Activated CD4-positive, alpha-beta T cell treated with anti-CD3 and anti-CD28 coated beads, Interleukin-2, amount 50 U/mL, for 16 hours (primary cell): ENCODE measurements around the gene THRB.

ENCODE experiments used
- DNase-seq: peaks from one replicate; pipeline ENCODE4 v3.0.0-alpha.2; 2020

The THRB gene

GRCh38 chr3:24485511-24485910, 9.1 kb downstream of the THRB start:
- DNase-seq = no peak

- DNase-seq = no peak
Observed at GRCh38 chr3:24483873-24484272, 10.8 kb downstream of the THRB start.

- DNase-seq = no peak
Observed at GRCh38 chr3:24482096-24482705, 12.4 kb downstream of the THRB start.

DNA sequence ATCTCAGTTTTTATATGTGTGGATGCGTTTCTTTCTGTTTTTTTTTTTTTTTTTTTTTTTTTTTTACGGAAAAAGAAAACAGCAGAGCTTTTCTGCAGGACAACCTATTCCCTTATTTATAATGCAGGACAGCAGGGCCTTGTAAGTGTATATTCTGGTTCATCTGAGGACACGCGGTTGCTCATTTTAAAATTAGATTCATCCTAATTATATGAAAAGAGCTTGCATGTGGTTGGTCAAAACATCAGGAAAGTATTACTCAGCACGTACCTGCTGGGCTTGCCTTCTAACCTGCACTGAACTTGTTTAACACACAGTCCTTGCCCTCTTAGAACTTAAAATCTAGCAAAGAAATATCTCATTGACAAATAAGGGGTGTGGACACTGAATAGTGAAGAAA, 13.5 kb downstream of the THRB start:
- DNase-seq = no peak

DNA sequence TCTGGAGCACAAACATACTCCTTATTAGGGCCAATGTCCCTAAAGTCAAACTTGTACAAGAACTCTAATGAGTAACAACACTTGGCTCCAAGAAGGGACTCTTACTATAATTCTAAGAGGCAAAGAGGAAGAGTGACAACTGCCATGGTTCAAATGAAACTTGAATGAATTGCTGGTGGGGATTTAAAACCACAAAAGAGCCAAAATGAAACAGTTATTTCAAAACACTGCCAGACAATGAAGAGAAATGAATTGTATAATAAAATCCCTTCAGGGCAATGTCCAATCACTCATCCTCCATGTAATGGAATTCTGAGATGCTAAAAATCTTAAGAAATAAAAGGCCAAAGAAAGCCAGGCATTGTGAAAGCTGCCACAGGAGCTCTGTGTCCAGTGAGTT, 14.2 kb downstream of the THRB start:
- DNase-seq = no peak

DNA sequence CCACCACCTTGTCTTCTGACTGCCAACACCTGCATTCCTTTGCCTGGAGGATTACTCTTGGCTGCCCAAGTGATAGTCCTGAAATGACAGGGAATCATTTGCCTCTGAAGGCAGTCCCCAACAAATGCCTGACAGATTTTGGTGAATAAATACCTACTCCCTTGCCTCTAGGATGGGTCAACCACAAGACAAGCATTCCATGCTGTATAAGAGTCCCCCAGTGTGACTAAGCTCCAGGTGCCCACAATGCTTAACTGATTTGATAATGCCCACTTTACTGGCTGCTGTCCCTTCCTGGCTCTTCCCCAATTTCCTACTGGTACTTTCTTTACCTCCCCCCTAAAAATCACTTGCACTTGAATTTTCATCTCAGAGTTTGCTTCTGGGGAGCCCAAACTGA, 14.8 kb downstream of the THRB start:
- DNase-seq = no peak

DNA sequence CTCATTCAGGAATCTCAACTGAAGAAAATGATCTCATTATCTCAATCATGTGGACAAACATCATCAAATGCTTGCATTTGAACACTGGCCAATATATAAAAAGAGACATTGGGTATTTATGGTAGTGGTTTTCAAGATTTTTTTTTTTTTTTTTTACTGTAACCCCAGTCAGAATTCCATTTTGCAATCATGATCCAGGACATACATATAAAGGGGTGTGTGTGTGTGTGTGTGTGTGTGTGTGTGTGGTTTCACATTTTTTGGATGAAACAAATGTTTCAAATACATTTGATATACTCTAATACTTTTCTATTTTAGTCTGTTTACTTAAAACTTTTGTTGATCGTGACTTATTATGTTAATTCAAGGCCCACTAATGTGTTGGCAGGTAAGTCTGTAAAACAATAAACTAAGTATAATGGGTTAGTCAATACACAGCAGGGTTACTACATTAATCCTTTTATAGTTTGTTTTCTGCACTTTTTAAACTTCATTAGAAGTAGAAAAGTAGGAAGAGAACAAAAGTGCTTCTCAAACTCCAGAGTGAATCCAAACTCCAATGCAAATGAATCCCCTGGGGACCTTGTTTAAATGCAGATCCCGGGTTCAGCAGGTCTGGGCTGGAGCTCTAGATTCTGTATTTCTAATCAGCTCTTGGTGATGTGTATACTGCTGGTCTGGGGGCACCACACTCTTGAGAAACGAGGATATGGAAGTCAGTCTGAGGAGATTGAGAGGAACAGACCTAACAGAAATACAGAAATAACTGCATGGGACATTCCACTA, 17.6 kb downstream of the THRB start:
- DNase-seq = no peak

DNA sequence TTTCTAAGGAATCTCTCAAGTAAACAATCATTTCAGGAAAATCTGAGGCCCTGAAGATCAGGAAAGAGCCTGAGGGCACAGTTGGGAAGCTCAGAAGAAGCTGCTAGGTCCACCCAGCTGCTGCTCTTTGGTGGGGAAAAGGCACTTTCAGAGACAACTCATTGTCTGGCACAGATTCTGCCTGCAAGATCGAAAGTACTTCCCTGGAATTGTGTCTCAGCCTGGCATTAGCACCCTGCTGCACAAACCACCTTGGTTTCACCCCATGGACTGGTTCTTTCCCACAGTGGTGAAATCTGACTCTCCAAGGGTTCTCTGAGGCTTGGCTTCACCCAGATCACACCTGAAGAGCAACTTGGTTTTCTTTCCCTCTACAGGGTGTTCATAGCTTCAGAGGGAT, 18.7 kb downstream of the THRB start:
- DNase-seq = no peak

DNA sequence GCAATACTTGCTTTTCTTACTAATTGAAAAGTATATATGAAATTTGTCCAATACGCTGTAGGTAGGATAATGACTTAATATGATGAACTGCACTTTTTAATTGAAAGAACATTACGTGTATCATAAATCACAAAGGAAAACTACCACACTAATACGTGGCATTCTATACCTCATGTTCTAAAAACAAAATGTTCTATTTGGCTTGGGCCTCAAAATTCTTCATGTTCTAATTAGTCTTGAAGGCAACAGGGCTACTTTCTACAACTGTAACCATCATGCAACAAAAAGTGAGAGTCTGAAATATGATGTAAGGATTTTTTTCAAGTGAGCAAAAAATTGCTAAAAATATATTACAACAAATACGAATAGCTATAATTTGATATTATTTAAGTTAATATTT, 19.8 kb downstream of the THRB start:
- no peak for DNase-seq

GRCh38 chr3:24472358-24472757, 22.3 kb downstream of the THRB start:
- DNase-seq = no peak

GRCh38 chr3:24471486-24471885, 23.2 kb downstream of the THRB start:
- DNase-seq = no peak

DNA sequence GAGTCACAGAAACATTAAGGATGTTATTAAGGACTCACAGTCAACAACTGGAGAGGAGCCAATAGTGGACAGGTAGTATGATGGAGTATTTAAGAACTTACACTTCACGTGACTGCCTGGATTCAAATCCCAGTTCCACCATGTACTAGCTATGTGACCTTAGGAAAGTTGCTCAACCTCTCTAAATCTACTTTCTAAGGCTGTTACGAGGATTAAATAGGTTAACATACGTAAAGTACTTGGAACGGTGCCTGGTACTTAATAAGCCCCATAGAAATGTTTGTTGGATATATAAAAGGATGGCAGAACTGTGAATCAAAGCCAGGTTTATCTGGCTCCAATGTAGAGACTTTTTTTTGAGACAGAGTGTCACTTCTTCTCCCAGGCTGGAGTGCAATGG, 24.4 kb downstream of the THRB start:
- no peak for DNase-seq

GRCh38 chr3:24464389-24464788, 30.3 kb downstream of the THRB start:
- no peak for DNase-seq

DNA sequence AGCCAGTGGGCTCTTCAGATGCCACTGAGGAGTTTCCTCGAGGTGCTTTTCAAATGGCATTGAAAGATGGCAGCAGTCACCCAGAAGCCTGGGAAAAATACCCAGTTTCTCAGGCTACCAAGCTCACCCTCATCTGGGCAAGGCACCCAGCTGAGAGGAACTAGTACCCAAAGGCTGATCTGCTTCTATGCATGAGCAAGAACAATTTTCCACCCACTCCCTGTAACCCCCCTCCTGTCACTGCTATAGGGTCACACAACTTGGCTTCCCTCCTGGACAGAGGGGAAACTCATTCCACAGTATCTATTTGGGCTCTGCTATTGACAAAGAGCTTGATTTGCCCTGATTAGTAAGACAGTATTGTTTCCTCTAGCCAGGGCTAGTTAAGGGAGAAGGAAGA, 31.9 kb downstream of the THRB start:
- no peak for DNase-seq

DNA sequence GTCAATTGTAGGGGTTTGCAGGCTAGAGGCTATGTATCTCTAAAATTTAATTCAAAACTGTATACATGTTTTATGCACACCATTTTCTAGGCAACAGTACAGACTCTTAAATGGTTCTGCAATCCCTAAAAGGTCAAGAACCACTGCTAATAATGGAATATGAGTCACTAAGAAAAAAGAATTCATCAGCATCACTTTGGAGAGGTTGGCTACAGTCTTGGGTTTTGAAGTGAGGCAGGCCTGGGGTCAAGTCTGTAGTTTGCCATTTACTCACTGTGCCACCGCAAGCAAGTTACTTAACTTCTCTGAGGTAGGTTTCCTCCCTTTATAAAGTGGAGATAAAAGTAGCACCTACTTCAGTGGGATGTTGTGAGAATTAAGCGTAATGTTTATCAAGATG, 33.7 kb downstream of the THRB start:
- DNase-seq = no peak

DNA sequence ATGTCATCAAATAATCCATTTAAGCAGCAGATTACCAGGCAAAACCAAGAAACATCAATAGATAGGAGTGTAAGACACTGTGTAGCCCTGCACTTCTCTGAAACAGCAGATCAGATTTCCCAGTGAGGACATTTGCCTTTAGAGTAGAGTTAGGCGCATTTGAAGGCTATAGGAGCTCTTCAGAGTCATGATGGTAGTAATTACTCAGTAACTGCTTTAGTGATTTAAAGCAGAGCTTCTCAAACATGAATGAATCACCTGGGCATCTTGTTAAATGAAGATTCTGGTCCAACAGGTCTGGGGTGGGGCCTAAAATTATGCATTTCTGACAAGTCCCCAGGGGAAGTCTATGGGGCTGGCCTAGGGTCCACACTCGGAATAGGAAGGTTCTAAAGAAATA, 36.9 kb downstream of the THRB start:
- DNase-seq = no peak

GRCh38 chr3:24454856-24455255, 39.8 kb downstream of the THRB start:
- no peak for DNase-seq

GRCh38 chr3:24454393-24454792, 40.3 kb downstream of the THRB start:
- no peak for DNase-seq

GRCh38 chr3:24451461-24452099, 43.1 kb downstream of the THRB start:
- no peak for DNase-seq

DNA sequence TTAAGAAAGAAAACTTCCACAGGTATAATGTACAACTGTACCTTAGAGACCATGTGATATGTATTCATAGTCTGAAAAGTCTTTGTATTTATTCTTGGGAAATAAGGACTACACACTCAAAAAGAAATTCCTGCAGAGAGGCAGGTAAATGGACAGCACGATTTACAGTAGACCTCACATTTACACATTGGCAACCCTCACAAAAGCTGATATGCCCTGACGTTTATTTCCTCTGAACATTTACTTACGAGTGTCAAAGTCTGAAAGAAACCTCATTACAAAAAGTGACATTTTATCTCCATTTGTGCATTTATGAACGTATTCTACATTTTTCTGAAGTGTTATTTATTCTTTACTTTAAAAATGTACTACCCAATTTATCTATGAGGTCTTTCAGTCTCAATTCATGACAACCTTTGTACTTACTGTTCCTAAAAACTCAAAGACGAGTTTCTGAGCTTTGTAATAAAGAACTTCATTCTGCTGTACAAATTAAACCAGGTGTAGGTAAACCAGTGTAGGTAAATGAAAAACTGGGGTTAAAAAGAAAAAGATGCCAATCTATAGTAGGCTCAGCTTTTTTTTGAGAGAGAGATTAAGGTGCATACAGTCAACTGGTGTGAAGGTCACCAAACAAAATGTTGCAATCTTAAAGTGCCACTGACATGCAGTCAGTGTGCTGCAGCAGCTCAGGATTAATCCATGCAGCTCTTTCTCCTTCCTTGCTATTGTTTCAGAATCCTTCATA, 44.3 kb downstream of the THRB start:
- DNase-seq = no peak

GRCh38 chr3:24447836-24448235, 46.8 kb downstream of the THRB start:
- no peak for DNase-seq

DNA sequence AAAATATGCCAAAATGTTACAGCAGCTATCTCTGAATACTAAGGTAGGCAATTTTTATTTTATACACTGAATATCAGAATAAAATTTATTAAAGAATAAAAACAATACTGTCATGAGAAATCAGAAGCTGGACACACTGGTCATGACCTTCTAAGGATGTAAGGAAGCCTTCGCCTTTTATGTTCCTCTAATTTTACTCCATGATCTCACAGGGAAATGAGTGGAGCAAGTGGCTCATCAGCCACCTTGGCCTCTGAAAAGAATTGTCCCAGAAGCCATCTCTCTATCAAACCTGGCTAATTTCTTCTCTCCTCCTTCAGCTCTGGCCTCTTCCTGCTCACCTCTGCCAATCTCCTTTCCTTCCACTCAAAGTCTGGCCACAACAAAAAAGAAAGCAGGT, 48.6 kb downstream of the THRB start:
- no peak for DNase-seq

GRCh38 chr3:24443476-24443875, 51.2 kb downstream of the THRB start:
- no peak for DNase-seq
